SK-N-SH (cell line): ENCODE results near the gene ERCC2. TPM values are rescaled to one million over a fixed set of nuclear protein-coding genes. Genes with fewer than 3 reads are reported as not detected.

Experiments used
- CTCF ChIA-PET: fragments of 300-600, 350-600 bp; formaldehyde crosslinking; extraction: SDS; loops from one replicate; lab custom pipeline; 2021; lab: Yijun Ruan, JAX
- POLR2A ChIA-PET: fragments of 350-600 bp; sonication (Branson Sonifier 250); formaldehyde crosslinking; extraction: SDS; loops from one replicate; lab custom pipeline; 2020; ENCODE audit warnings: antibody characterized with exemption, inconsistent platforms; lab: Yijun Ruan, JAX
- DNase-seq: peaks from one replicate; pipeline ENCODE4 v3.0.0; 2012
- H2AFZ ChIP-seq: fragments of 200-600 bp; sonication (generic); 2 replicates; pipeline ENCODE4 v1.8.1; 2016; ENCODE audit warnings: antibody characterized with exemption, mild to moderate bottlenecking, low read depth
- H3F3A ChIP-seq: fragments of 200-600 bp; sonication (generic); replicated peaks from 2 replicates; pipeline ENCODE3; 2016; ENCODE audit warnings: antibody characterized with exemption, mild to moderate bottlenecking; ENCODE audit not compliant: insufficient read depth
- H3K27ac ChIP-seq, 2 experiments: fragments of 200-500 bp in 1 of 2; fragments of 200-600 bp in 1 of 2; sonication (Bioruptor generic) in 1 of 2; sonication (generic), shearing (Covaris generic) in 1 of 2; 2 replicates each; pipeline versions ENCODE4 v1.5.1 to v1.6.1; 2014 to 2016; ENCODE audit warnings: low read depth in 2 of 2, inconsistent platforms in 1 of 2, low read length in 1 of 2, mild to moderate bottlenecking in 1 of 2, mixed read lengths in 1 of 2
- H3K27me3 ChIP-seq: fragments of 200-600 bp; sonication (generic), shearing (Covaris generic); 2 replicates; pipeline ENCODE4 v1.6.1; 2016; ENCODE audit warnings: mixed run types; ENCODE audit not compliant: insufficient read depth
- H3K36me3 ChIP-seq, 2 experiments: fragments of 200-500 bp in 1 of 2; fragments of 200-600 bp in 1 of 2; sonication (Bioruptor generic) in 1 of 2; sonication (generic) in 1 of 2; replicated peaks in 1 of 2; 2 replicates each; pipeline versions ENCODE3 to v1.5.1; 2014 to 2016; ENCODE audit warnings: low read length in 1 of 2, mild to moderate bottlenecking in 1 of 2; ENCODE audit not compliant: insufficient read depth in 2 of 2, control insufficient read depth in 1 of 2
- H3K4me1 ChIP-seq, 2 experiments: fragments of 200-500 bp in 1 of 2; fragments of 200-600 bp in 1 of 2; sonication (Bioruptor generic) in 1 of 2; sonication (generic), shearing (Covaris generic) in 1 of 2; 2 replicates each; pipeline versions ENCODE4 v1.5.1 to v1.6.1; 2014 to 2016; ENCODE audit warnings: low read depth in 1 of 2, low read length in 1 of 2, mixed run types in 1 of 2; ENCODE audit not compliant: insufficient read depth in 2 of 2, control insufficient read depth in 1 of 2
- H3K4me2 ChIP-seq: fragments of 200-600 bp; sonication (generic), shearing (Covaris generic); 2 replicates; pipeline ENCODE4 v1.6.1; 2017; ENCODE audit warnings: mixed run types
- H3K4me3 ChIP-seq, 2 experiments: fragments of 200-500 bp in 1 of 2; fragments of 200-600 bp in 1 of 2; sonication (Bioruptor generic) in 1 of 2; sonication (generic), shearing (Covaris generic) in 1 of 2; 2 replicates each; pipeline versions ENCODE4 v1.5.1 to v1.8.1; 2014 to 2016; ENCODE audit warnings: low read depth in 2 of 2, inconsistent platforms in 1 of 2, low read length in 1 of 2, mild to moderate bottlenecking in 1 of 2, mixed read lengths in 1 of 2, moderate library complexity in 1 of 2
- H3K79me2 ChIP-seq: fragments of 200-600 bp; sonication (generic); 2 replicates; pipeline ENCODE4 v1.8.1; 2017; ENCODE audit warnings: mild to moderate bottlenecking; ENCODE audit not compliant: insufficient read depth
- H3K9ac ChIP-seq: fragments of 200-600 bp; sonication (generic); 2 replicates; pipeline ENCODE4 v1.6.1; 2017; ENCODE audit warnings: mixed run types
- H3K9me2 ChIP-seq: fragments of 200-600 bp; sonication (generic); 2 replicates; pipeline ENCODE4 v1.6.1; 2017; ENCODE audit warnings: mixed run types
- H3K9me3 ChIP-seq: fragments of 200-600 bp; sonication (generic); 2 replicates; pipeline ENCODE4 v1.6.1; 2017; ENCODE audit warnings: mixed run types, mild to moderate bottlenecking, moderate library complexity
- H4K20me1 ChIP-seq: fragments of 200-600 bp; sonication (generic); 2 replicates; pipeline ENCODE4 v1.6.1; 2017; ENCODE audit warnings: mild to moderate bottlenecking, mixed run types; ENCODE audit not compliant: insufficient read depth
- EP300 ChIP-seq, 2 experiments: IDR thresholded peaks; 2 replicates each; pipeline versions ENCODE4 v1.4.0 to v1.6.1; 2012; ENCODE audit warnings: borderline replicate concordance in 1 of 2, low read depth in 1 of 2, low read length in 1 of 2
- EZH2phosphoT487 ChIP-seq: fragments of 200-600 bp; sonication (generic); IDR thresholded peaks from 2 replicates; pipeline ENCODE4 v1.6.1; 2017; ENCODE audit warnings: low read depth, mixed run types, mild to moderate bottlenecking, antibody characterized with exemption, moderate library complexity, borderline replicate concordance
- FOXJ3 ChIP-seq: sonication (generic); formaldehyde crosslinking; IDR thresholded peaks from 2 replicates; pipeline ENCODE4 v1.5.1; 2020; ENCODE audit warnings: mild to moderate bottlenecking, missing genetic modification reagents
- GATA2 ChIP-seq: sonication (generic); formaldehyde crosslinking; IDR thresholded peaks from 2 replicates; pipeline ENCODE4 v1.5.0; 2020; ENCODE audit warnings: mild to moderate bottlenecking, missing genetic modification reagents
- MXI1 ChIP-seq: IDR thresholded peaks from 2 replicates; pipeline ENCODE4 v1.6.1; 2012; ENCODE audit warnings: mild to moderate bottlenecking, low read depth, low read length, improper control_type of control experiment
- NFIC ChIP-seq: IDR thresholded peaks from 2 replicates; pipeline ENCODE4 v1.4.0; 2012; ENCODE audit warnings: borderline replicate concordance
- RAD21 ChIP-seq: IDR thresholded peaks from 2 replicates; pipeline ENCODE4 v1.6.1; 2012; ENCODE audit warnings: mild to moderate bottlenecking, low read length
- RCOR1 ChIP-seq: fragments of 150-350 bp; IDR thresholded peaks from 2 replicates; pipeline ENCODE4 v1.6.1; 2017; ENCODE audit warnings: antibody characterized with exemption, low read length
- SIN3A ChIP-seq: IDR thresholded peaks from 2 replicates; pipeline ENCODE4 v1.6.1; 2012; ENCODE audit warnings: low read depth, mild to moderate bottlenecking, low read length, moderate library complexity, borderline replicate concordance
- TCF12 ChIP-seq: IDR thresholded peaks from 2 replicates; pipeline ENCODE4 v1.4.0; 2012
- WGBS: methylation state at CpG from one replicate; pipeline ENCODE4 v1.1.6; 2017; ENCODE audit warnings: low lambda C conversion rate; 5-methylcytosine and 5-hydroxymethylcytosine counted together
- polyA plus RNA-seq, 3 experiments: library from polyadenylated mRNA; depleted of rRNA; stranded (reverse); fragments of >200 nt; gene quantifications; 2 replicates each; pipeline ENCODE4 v1.2.3, GENCODE V29; 2012
- TF ChIP-seq, protein P1 (sequence below): fragments of 200-600 bp; sonication (generic); IDR thresholded peaks from 2 replicates; pipeline ENCODE4 v1.6.1; 2017; ENCODE audit warnings: antibody characterized with exemption, mild to moderate bottlenecking, moderate library complexity
- TF ChIP-seq, protein P2 (sequence below): fragments of 150-350 bp; IDR thresholded peaks from 2 replicates; pipeline ENCODE4 v1.6.1; 2016; ENCODE audit warnings: mild to moderate bottlenecking, low read depth, low read length
- TF ChIP-seq, protein P3 (sequence below): IDR thresholded peaks from 2 replicates; pipeline ENCODE4 v1.4.0; 2012; ENCODE audit warnings: low read depth
- TF ChIP-seq, protein P4 (sequence below): IDR thresholded peaks from 2 replicates; pipeline ENCODE4; 2012

Gene ERCC2
- polyA plus RNA-seq, 1 of the 3 experiments (the other 2 are of a cell fraction), result 72.8 TPM

DNA sequence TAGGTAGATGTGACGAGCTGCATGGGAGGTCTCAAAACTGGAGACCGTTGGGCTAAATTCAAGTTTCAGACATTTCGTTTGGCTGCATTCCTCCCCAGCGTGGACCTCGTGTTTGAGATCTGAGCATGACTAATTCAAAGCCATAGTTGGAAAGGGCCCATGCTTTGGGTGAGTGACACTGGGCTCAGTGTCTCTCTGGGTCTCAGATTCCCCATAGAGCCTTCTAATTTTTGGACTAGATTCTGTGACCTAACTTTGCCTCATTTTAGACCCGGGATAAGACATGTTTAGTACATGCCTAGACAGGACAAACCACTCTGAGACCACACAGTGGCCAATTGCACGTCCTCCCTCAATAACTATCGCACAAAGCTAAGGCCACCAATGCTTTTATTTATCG, 64.3 kb downstream of the ERCC2 start:
- 46% methylated on average over 9 of the region's 9 CpGs for WGBS
- H3K9ac ChIP-seq, result no peak overlapping the region
- peaks cover 7% of the 10 kb centered on the region for H3F3A ChIP-seq
- H3K4me2 ChIP-seq, result no peak overlapping the region
- H3K9me2 ChIP-seq, result no peaks in the 10 kb centered on the region
- no peaks in the 10 kb centered on the region for H3K9me3 ChIP-seq
- DNase-seq, result no peak
- TF ChIP-seq, protein P1, sequence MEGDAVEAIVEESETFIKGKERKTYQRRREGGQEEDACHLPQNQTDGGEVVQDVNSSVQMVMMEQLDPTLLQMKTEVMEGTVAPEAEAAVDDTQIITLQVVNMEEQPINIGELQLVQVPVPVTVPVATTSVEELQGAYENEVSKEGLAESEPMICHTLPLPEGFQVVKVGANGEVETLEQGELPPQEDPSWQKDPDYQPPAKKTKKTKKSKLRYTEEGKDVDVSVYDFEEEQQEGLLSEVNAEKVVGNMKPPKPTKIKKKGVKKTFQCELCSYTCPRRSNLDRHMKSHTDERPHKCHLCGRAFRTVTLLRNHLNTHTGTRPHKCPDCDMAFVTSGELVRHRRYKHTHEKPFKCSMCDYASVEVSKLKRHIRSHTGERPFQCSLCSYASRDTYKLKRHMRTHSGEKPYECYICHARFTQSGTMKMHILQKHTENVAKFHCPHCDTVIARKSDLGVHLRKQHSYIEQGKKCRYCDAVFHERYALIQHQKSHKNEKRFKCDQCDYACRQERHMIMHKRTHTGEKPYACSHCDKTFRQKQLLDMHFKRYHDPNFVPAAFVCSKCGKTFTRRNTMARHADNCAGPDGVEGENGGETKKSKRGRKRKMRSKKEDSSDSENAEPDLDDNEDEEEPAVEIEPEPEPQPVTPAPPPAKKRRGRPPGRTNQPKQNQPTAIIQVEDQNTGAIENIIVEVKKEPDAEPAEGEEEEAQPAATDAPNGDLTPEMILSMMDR, result no peak
- no peak for TF ChIP-seq RAD21
- no peak for TF ChIP-seq RCOR1
- no peak for TF ChIP-seq EZH2phosphoT487
- no peak for TF ChIP-seq FOXJ3 (CRISPR knock-in tag)
- TF ChIP-seq, protein P2, sequence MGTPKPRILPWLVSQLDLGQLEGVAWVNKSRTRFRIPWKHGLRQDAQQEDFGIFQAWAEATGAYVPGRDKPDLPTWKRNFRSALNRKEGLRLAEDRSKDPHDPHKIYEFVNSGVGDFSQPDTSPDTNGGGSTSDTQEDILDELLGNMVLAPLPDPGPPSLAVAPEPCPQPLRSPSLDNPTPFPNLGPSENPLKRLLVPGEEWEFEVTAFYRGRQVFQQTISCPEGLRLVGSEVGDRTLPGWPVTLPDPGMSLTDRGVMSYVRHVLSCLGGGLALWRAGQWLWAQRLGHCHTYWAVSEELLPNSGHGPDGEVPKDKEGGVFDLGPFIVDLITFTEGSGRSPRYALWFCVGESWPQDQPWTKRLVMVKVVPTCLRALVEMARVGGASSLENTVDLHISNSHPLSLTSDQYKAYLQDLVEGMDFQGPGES, result no peak
- no peak for TF ChIP-seq SIN3A
- TF ChIP-seq GATA2 (CRISPR knock-in tag), result no peak
- no peak for TF ChIP-seq EP300 (IDR thresholded peaks at IDR 0.05; ENCODE audit: borderline replicate concordance in 1 of 2, low read depth in 1 of 2, low read length in 1 of 2)
- TF ChIP-seq NFIC, result no peak
- TF ChIP-seq, protein P3, sequence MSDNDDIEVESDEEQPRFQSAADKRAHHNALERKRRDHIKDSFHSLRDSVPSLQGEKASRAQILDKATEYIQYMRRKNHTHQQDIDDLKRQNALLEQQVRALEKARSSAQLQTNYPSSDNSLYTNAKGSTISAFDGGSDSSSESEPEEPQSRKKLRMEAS, result no peak
- TF ChIP-seq TCF12, result no peak
- no peak overlapping the region for H2AFZ ChIP-seq
- no peak overlapping the region for H3K4me3 ChIP-seq
- H3K27ac ChIP-seq, result no peak overlapping the region
- ChIA-PET CTCF (interaction anchor here (1.4 kb wide), 1 partner anchor 32 kb away, joined by 4 read pairs; no protein-coding TSS in a partner anchor), POLR2A (interaction anchor here (1.4 kb wide), 1 partner anchor 20 kb away, joined by 3 read pairs; no protein-coding TSS in a partner anchor)
- no peaks in the 10 kb centered on the region for H3K79me2 ChIP-seq
- H4K20me1 ChIP-seq, result no peaks in the 10 kb centered on the region
- H3K36me3 ChIP-seq, result no peaks in the 10 kb centered on the region
- H3K27me3 ChIP-seq, result no peaks in the 10 kb centered on the region
- H3K4me1 ChIP-seq, result peaks cover 0 to 7% of the 10 kb centered on the region in 2 experiments; a peak in 1 of 4 replicates

DNA sequence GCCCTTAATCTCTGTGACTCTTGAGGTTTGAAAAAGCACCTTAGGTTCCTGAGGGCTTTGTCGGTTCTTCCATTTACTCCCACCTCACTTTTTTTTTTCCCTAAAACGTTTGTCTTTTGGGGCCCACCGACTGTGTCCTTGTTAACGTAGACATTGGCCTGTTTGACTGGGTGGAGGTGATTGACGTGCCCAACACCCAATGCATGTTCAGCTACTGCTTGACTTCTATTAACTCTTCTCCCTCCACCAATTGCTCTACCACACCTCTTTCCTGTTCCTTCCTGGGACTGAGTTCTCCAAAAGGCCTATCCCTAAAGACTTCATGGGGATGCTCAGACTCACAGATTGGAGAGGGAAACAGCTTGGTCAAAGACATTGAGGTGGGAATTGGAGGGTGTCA, 65.0 kb downstream of the ERCC2 start:
- no peaks in the 10 kb centered on the region for H3K9me2 ChIP-seq
- H3K4me2 ChIP-seq, result no peak overlapping the region
- H3K4me1 ChIP-seq, result peaks cover 0 to 7% of the 10 kb centered on the region in 2 experiments; a peak in 1 of 4 replicates
- no peaks in the 10 kb centered on the region for H4K20me1 ChIP-seq
- peaks cover 7% of the 10 kb centered on the region for H3F3A ChIP-seq
- H3K79me2 ChIP-seq, result no peaks in the 10 kb centered on the region
- POLR2A ChIA-PET, result interaction anchor here (1.4 kb wide), 1 partner anchor 21 kb away, joined by 3 read pairs; no protein-coding TSS in a partner anchor
- TF ChIP-seq, protein P4, sequence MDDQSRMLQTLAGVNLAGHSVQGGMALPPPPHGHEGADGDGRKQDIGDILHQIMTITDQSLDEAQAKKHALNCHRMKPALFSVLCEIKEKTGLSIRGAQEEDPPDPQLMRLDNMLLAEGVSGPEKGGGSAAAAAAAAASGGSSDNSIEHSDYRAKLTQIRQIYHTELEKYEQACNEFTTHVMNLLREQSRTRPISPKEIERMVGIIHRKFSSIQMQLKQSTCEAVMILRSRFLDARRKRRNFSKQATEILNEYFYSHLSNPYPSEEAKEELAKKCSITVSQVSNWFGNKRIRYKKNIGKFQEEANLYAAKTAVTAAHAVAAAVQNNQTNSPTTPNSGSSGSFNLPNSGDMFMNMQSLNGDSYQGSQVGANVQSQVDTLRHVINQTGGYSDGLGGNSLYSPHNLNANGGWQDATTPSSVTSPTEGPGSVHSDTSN, result peak; percentile 75
- no peak for TF ChIP-seq MXI1
- TF ChIP-seq, all 33 proteins: peak for 1
- Histone ChIP-seq H3K27me3 (no peaks in the 10 kb centered on the region), H3K9me3 (no peaks in the 10 kb centered on the region), H3K36me3 (no peaks in the 10 kb centered on the region), H2AFZ (no peak overlapping the region), H3K27ac (no peak overlapping the region), H3K9ac (no peak overlapping the region), H3K4me3 (no peak overlapping the region)
- CTCF ChIA-PET, result no interaction called here
- DNase-seq, result no peak
- 11% methylated on average over 5 of the region's 5 CpGs for WGBS
